ENCODE data around the gene IPO9.

GRCh38 chr1:201849372-201850052 is 20.6 kb downstream of the IPO9 start:
- TF ChIP-seq CTCF (IDR thresholded peaks at IDR 0.05; ENCODE audit: borderline replicate concordance, extremely low read depth, low read length, poor library complexity, severe bottlenecking), result no peak
- no peak for TF ChIP-seq EZH2 (IDR thresholded peaks at IDR 0.05; ENCODE audit: borderline replicate concordance, low read depth, low read length, severe bottlenecking)

Data from DND-41 (cell line).